ENCODE measurements around the gene PCSK4. TPM values are rescaled to one million over a fixed set of nuclear protein-coding genes. Genes with fewer than 3 reads are reported as not detected.

PCSK4 gene
- total and polyA plus RNA-seq, 2 of the 4 experiments (the other 2 are of a cell fraction): 0.72 to 1.7 TPM

- H3K4me1 ChIP-seq (ENCODE audit: control insufficient read depth, insufficient read depth, low read length): peaks cover 4% of the 10 kb centered on the region; the same call in 1 of the 2 replicates
- intact Hi-C loops (cut with micrococcal nuclease) (no loop called here), dilution Hi-C loops (cut with HindIII; ENCODE audit: low sequenced_read_pairs, unreplicated experiment) (no loop called here), in situ Hi-C loops (cut with MboI; ENCODE audit: low sequenced_read_pairs) (no loop called here)
- no peak overlapping the region for H3K18ac ChIP-seq (ENCODE audit: low read depth, low read length)
- ChIA-PET POLR2A (ENCODE audit: unreplicated experiment) (interaction anchor here (0.6 kb wide), 1 partner anchor 44 kb away, joined by 3 read pairs; no protein-coding TSS in a partner anchor), CTCF (interaction anchor here (0.7 kb wide), 1 partner anchor 52 kb away, joined by 11 read pairs; no protein-coding TSS in a partner anchor)
- no peak overlapping the region for H3K4me2 ChIP-seq (ENCODE audit: low read depth, low read length)
- peaks cover 2% of the 10 kb centered on the region; the same call in 1 of the 2 replicates for H3K9me3 ChIP-seq (ENCODE audit: control insufficient read depth, insufficient read depth, low read length)
- ATAC-seq (ENCODE audit: low read depth) (no peak), DNase-seq (no peak)
- H3K36me3 ChIP-seq (ENCODE audit: control insufficient read depth, insufficient read depth, low read length): no peaks in the 10 kb centered on the region
- H2BK120ac ChIP-seq (ENCODE audit: low read depth, low read length): no peak overlapping the region
- H3K4me3 ChIP-seq (ENCODE audit: insufficient read depth, low read depth, low read length): no peak overlapping the region
- H2AK5ac ChIP-seq (ENCODE audit: low read depth, low read length): no peak overlapping the region
- H4K20me1 ChIP-seq (ENCODE audit: insufficient read depth, low read length): peaks cover 6% of the 10 kb centered on the region; the same call in 1 of the 2 replicates
- H3K9ac ChIP-seq (ENCODE audit: low read depth, low read length): no peak overlapping the region
- peaks cover 4 to 15% of the 10 kb centered on the region in 2 experiments; a peak in 1 of 4 replicates for H3K79me1 ChIP-seq (ENCODE audit: low read depth in 1 of 2, low read length in 2 of 2)
- no peak overlapping the region for H2AFZ ChIP-seq (replicated peaks; ENCODE audit: low read length, poor library complexity)
- H3K27ac ChIP-seq (ENCODE audit: insufficient read depth, low read length): no peak overlapping the region
- no peaks in the 10 kb centered on the region; the same call in 1 of the 2 replicates for H3K27me3 ChIP-seq (ENCODE audit: control insufficient read depth, insufficient read depth, low read length)
- no peak overlapping the region for H3K56ac ChIP-seq (ENCODE audit: extremely low read depth, insufficient read depth, low read length)
- no peak overlapping the region for H2BK5ac ChIP-seq (ENCODE audit: low read depth, low read length, poor library complexity, severe bottlenecking)
- H3K9me1 ChIP-seq (ENCODE audit: insufficient read depth, low read length): no peaks in the 10 kb centered on the region
- no peak overlapping the region for H3K23ac ChIP-seq (ENCODE audit: low read depth, low read length)
- no peak overlapping the region for H2BK15ac ChIP-seq (ENCODE audit: low read depth, low read length)
- H4K8ac ChIP-seq (ENCODE audit: low read depth in 2 of 2, low read length in 2 of 2): no peak overlapping the region
- no peak overlapping the region for H4K91ac ChIP-seq (ENCODE audit: insufficient read depth, low read depth, low read length)
- no peak overlapping the region for H3K4ac ChIP-seq (ENCODE audit: low read depth, low read length)
- WGBS, 2 experiments (ENCODE audit: extremely low coverage in 2 of 2, insufficient read length in 1 of 2): 90% methylated on average over 2 of the region's 14 CpGs; no CpG with 5 or more reads in 1 of the 2 experiments
- no TSS peak for BruUV-seq (replicated peaks)
- H3K14ac ChIP-seq (replicated peaks; ENCODE audit: low read depth, low read length): no peak overlapping the region
- no peak overlapping the region for H4K5ac ChIP-seq (ENCODE audit: low read depth, low read length)
- no peak overlapping the region for H2BK20ac ChIP-seq (ENCODE audit: low read depth, low read length)
- H2AK9ac ChIP-seq (replicated peaks; ENCODE audit: low read depth, low read length, poor library complexity): no peak overlapping the region
- no peak for TF ChIP-seq RFX5 (IDR thresholded peaks at IDR 0.05; ENCODE audit: low read depth, low read length)
- TF ChIP-seq CHD1 (IDR thresholded peaks at IDR 0.05; ENCODE audit: low read depth, low read length): no peak
- TF ChIP-seq USF2 (IDR thresholded peaks at IDR 0.05; ENCODE audit: low read depth, low read length): no peak
- no peak for TF ChIP-seq MAFK (IDR thresholded peaks at IDR 0.05; ENCODE audit: low read depth, low read length)
- no peak for TF ChIP-seq RAD21 (IDR thresholded peaks at IDR 0.05; ENCODE audit: low read length)
- no peak for TF ChIP-seq MXI1 (IDR thresholded peaks at IDR 0.05; ENCODE audit: borderline replicate concordance, low read depth, low read length)
- TF ChIP-seq NFE2L2 (IDR thresholded peaks at IDR 0.05; ENCODE audit: low read depth, low read length): no peak
- TF ChIP-seq BHLHE40 (IDR thresholded peaks at IDR 0.05; ENCODE audit: low read depth, low read length): no peak
- no peak for TF ChIP-seq FOS (IDR thresholded peaks at IDR 0.05; ENCODE audit: low read depth, low read length)
- TF ChIP-seq CEBPB (IDR thresholded peaks at IDR 0.05; ENCODE audit: low read depth, low read length): no peak
- TF ChIP-seq ELK1 (IDR thresholded peaks at IDR 0.05; ENCODE audit: borderline replicate concordance, low read depth, low read length): no peak
- TF ChIP-seq SMC3 (IDR thresholded peaks at IDR 0.05; ENCODE audit: low read depth, low read length): no peak
- TF ChIP-seq POLR2A (IDR thresholded peaks at IDR 0.05; ENCODE audit: low read depth, low read length): no peak
- no peak for TF ChIP-seq RCOR1 (IDR thresholded peaks at IDR 0.05; ENCODE audit: insufficient replicate concordance, low read length)
- TF ChIP-seq MAZ (IDR thresholded peaks at IDR 0.05; ENCODE audit: borderline replicate concordance, low read depth, low read length): no peak
Measured at GRCh38 chr19:1514986-1515721, 25.0 kb upstream of the PCSK4 start.

Data from IMR-90 (cell line).